ENCODE results near the gene DCBLD2. TPM values are rescaled to one million over a fixed set of nuclear protein-coding genes. Genes with fewer than 3 reads are reported as not detected.

Gene DCBLD2
- total and polyA plus RNA-seq, 2 of the 13 experiments (the other 11 are each of a cell fraction or from before 2014, with no cell fraction given) = 43.8 to 56.9 TPM

GRCh38 chr3:98901392-98902350 lies at the start of gene DCBLD2 (continued):
- peak; percentile 16; the same call in 1 of the 2 replicates for TF ChIP-seq AHDC1 (CRISPR knock-in tag; IDR thresholded peaks at IDR 0.05; ENCODE audit: borderline replicate concordance)
- TF ChIP-seq HDAC2 (CRISPR knock-in tag; IDR thresholded peaks at IDR 0.05) = no peak
- TF ChIP-seq KDM1A (CRISPR knock-in tag; IDR thresholded peaks at IDR 0.05) = no peak
- peak; percentile 80 for TF ChIP-seq MAX (IDR thresholded peaks at IDR 0.05)
- 0 out of 2 replicates have a peak, but pooled peaks have one; percentile 28 for TF ChIP-seq ZNF510 (CRISPR knock-in tag; IDR thresholded peaks at IDR 0.05; ENCODE audit: low read depth)
- TF ChIP-seq ZNF567 (CRISPR knock-in tag; IDR thresholded peaks at IDR 0.05; ENCODE audit: borderline replicate concordance) = 0 out of 2 replicates have a peak, but pooled peaks have one; percentile 20
- no peak for TF ChIP-seq IKZF1 (IDR thresholded peaks at IDR 0.05)
- no peak for TF ChIP-seq ZNF260 (CRISPR knock-in tag; IDR thresholded peaks at IDR 0.05; ENCODE audit: borderline replicate concordance, low read depth)
- no peak for TF ChIP-seq POLR2AphosphoS2 (IDR thresholded peaks at IDR 0.05; ENCODE audit: low read depth, low read length)
- TF ChIP-seq, protein P1, sequence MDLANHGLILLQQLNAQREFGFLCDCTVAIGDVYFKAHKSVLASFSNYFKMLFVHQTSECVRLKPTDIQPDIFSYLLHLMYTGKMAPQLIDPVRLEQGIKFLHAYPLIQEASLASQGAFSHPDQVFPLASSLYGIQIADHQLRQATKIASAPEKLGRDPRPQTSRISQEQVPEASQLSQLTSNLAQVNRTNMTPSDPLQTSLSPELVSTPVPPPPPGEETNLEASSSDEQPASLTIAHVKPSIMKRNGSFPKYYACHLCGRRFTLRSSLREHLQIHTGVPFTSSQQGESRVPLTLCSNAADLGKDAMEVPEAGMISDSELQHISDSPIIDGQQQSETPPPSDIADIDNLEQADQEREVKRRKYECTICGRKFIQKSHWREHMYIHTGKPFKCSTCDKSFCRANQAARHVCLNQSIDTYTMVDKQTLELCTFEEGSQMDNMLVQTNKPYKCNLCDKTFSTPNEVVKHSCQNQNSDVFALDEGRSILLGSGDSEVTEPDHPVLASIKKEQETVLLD (CRISPR knock-in tag; IDR thresholded peaks at IDR 0.05; ENCODE audit: low read depth) = no peak
- no peak for TF ChIP-seq ZNF619 (CRISPR knock-in tag; IDR thresholded peaks at IDR 0.05)
- no peak for TF ChIP-seq ZNF124 (CRISPR knock-in tag; IDR thresholded peaks at IDR 0.05)
- peak; percentile 63; the same call in 1 of the 2 replicates for TF ChIP-seq MYC (CRISPR knock-in tag; IDR thresholded peaks at IDR 0.05; ENCODE audit: borderline replicate concordance)
- TF ChIP-seq AHR (CRISPR knock-in tag; IDR thresholded peaks at IDR 0.05) = peak; percentile 15; the same call in 1 of the 2 replicates
- no peak for TF ChIP-seq HOXA5 (CRISPR knock-in tag; IDR thresholded peaks at IDR 0.05)
- TF ChIP-seq, protein P2, sequence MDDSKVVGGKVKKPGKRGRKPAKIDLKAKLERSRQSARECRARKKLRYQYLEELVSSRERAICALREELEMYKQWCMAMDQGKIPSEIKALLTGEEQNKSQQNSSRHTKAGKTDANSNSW (CRISPR knock-in tag; IDR thresholded peaks at IDR 0.05; ENCODE audit: borderline replicate concordance) = no peak
- no peak for TF ChIP-seq ZNF225 (CRISPR knock-in tag; IDR thresholded peaks at IDR 0.05)
- peak; percentile 82 for TF ChIP-seq ZNF800 (CRISPR knock-in tag; IDR thresholded peaks at IDR 0.05)
- peak; percentile 94 for TF ChIP-seq SP2 (CRISPR knock-in tag; IDR thresholded peaks at IDR 0.05)
- TF ChIP-seq NR2C2 (CRISPR knock-in tag; IDR thresholded peaks at IDR 0.05; ENCODE audit: borderline replicate concordance) = peak; percentile 37; the same call in 1 of the 2 replicates

All from HepG2 (cell line).